Osteocyte (in vitro differentiated cells): ENCODE measurements around the gene SLC16A10. TPM values are rescaled to one million over a fixed set of nuclear protein-coding genes. Genes with fewer than 3 reads are reported as not detected.
"Not testable (repeated sequence)": the region's sequence is repeated elsewhere in the genome, so short reads cannot be mapped to it uniquely, and the experiment has no call there.

Source experiments
- DNase-seq: peaks from one replicate; pipeline ENCODE4 v3.0.0; 2021; ENCODE audit warnings: mixed read lengths; ENCODE audit not compliant: unreplicated experiment; ENCODE audit errors: extremely low spot score
- H3K27ac Mint-ChIP-seq: one replicate; pipeline ENCODE4 v1.8.0; 2021; ENCODE audit warnings: mild to moderate bottlenecking, mixed read lengths; ENCODE audit not compliant: unreplicated experiment
- H3K27me3 Mint-ChIP-seq: one replicate; pipeline ENCODE4 v1.8.0; 2021; ENCODE audit warnings: mixed read lengths; ENCODE audit not compliant: unreplicated experiment
- H3K36me3 Mint-ChIP-seq: one replicate; pipeline ENCODE4 v1.8.0; 2021; ENCODE audit warnings: mixed read lengths; ENCODE audit not compliant: unreplicated experiment
- H3K4me1 Mint-ChIP-seq: one replicate; pipeline ENCODE4 v1.8.0; 2021; ENCODE audit warnings: mixed read lengths; ENCODE audit not compliant: unreplicated experiment
- H3K4me3 Mint-ChIP-seq: one replicate; pipeline ENCODE4 v1.8.0; 2021; ENCODE audit warnings: mild to moderate bottlenecking, moderate library complexity, mixed read lengths; ENCODE audit not compliant: unreplicated experiment
- H3K9me3 Mint-ChIP-seq: one replicate; pipeline ENCODE4 v1.8.0; 2021; ENCODE audit warnings: mixed read lengths; ENCODE audit not compliant: unreplicated experiment
- total RNA-seq: library from RNA; stranded (reverse); gene quantifications from 2 replicates; pipeline ENCODE4 v1.2.1, GENCODE V29; 2021
- TF ChIP-seq, protein P1 (sequence below): fragments of 200-600 bp; sonication (generic); IDR thresholded peaks from 2 replicates; pipeline ENCODE4 v1.5.0; 2021; ENCODE audit warnings: antibody characterized with exemption, mild to moderate bottlenecking, moderate library complexity

Gene SLC16A10
- total RNA-seq, 1 donor from 2014 or later: not detected

DNA sequence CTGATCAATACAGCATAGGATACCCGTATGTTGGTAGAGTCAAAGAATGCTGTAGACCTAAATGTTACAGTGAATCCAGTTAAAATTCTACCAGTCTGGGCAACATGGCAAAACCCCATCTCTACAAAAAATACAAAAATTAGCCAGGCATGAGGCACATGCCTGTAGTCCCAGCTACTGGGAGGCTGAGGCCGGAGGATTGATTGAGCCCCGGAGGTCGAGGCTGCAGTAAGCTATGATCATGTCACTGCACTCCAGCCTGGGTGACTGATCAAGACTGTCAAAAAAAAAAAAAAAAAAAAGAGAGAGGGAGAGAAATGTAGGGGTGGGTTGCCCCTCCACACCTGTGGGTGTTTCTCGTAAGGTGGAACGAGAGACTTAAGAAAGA is 167.5 kb downstream of the SLC16A10 start:
- Mint-ChIP-seq H3K9me3 (no peaks in the 10 kb centered on the region), H3K4me1 (peaks cover 9% of the 10 kb centered on the region), H3K27me3 (peaks cover 36% of the 10 kb centered on the region), H3K36me3 (no peaks in the 10 kb centered on the region), H3K4me3 (no peak overlapping the region), H3K27ac (no peak overlapping the region)
- no peak for DNase-seq
- TF ChIP-seq, protein P1, sequence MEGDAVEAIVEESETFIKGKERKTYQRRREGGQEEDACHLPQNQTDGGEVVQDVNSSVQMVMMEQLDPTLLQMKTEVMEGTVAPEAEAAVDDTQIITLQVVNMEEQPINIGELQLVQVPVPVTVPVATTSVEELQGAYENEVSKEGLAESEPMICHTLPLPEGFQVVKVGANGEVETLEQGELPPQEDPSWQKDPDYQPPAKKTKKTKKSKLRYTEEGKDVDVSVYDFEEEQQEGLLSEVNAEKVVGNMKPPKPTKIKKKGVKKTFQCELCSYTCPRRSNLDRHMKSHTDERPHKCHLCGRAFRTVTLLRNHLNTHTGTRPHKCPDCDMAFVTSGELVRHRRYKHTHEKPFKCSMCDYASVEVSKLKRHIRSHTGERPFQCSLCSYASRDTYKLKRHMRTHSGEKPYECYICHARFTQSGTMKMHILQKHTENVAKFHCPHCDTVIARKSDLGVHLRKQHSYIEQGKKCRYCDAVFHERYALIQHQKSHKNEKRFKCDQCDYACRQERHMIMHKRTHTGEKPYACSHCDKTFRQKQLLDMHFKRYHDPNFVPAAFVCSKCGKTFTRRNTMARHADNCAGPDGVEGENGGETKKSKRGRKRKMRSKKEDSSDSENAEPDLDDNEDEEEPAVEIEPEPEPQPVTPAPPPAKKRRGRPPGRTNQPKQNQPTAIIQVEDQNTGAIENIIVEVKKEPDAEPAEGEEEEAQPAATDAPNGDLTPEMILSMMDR: no peak

DNA sequence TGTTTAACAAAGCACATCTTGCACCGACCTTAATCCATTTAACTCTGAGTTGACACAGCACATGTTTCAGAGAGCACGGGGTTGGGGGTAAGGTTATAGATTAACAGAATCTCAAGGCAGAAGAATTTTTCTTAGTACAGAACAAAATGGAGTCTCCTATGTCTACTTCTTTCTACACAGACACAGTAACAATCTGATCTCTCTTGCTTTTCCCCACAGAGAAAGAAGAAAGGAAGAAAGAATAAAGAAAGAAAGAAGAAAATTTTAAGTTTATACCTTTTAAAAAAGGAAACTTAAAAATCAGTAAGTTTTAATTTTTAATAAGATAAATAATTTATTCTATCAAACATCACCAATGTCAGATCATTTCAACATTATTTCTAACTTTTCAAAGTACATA is 168.5 kb downstream of the SLC16A10 start:
- peaks cover 33% of the 10 kb centered on the region for H3K27me3 Mint-ChIP-seq
- not testable (repeated sequence) for H3K9me3 Mint-ChIP-seq, DNase-seq, H3K27ac Mint-ChIP-seq, H3K36me3 Mint-ChIP-seq, H3K4me3 Mint-ChIP-seq
- H3K4me1 Mint-ChIP-seq: peaks cover 20% of the 10 kb centered on the region

DNA sequence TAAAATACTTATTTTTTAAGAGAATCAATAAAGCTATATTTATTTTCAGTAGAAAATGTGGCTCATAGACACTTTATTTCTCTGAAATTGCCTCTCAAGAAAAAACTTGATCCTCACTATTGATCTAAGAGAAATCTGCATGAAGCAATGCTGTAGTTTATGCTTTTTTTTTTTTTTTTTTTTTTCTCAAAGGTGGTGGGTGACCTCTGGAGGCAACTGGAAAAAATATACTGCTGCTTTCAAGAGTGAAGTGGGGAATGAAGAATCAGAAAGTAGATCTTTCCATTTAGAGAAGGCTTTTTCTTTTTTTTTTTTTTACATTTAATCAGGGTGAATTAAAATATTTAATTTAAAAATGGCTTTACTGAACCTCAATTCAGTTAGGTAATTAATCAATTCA is 169.3 kb downstream of the SLC16A10 start:
- TF ChIP-seq, protein P1: no peak
- H3K4me1 Mint-ChIP-seq: peaks cover 23% of the 10 kb centered on the region
- peaks cover 33% of the 10 kb centered on the region for H3K27me3 Mint-ChIP-seq
- H3K9me3 Mint-ChIP-seq: no peaks in the 10 kb centered on the region
- DNase-seq: no peak
- no peak overlapping the region for H3K4me3 Mint-ChIP-seq
- H3K27ac Mint-ChIP-seq: no peak overlapping the region
- no peaks in the 10 kb centered on the region for H3K36me3 Mint-ChIP-seq

DNA sequence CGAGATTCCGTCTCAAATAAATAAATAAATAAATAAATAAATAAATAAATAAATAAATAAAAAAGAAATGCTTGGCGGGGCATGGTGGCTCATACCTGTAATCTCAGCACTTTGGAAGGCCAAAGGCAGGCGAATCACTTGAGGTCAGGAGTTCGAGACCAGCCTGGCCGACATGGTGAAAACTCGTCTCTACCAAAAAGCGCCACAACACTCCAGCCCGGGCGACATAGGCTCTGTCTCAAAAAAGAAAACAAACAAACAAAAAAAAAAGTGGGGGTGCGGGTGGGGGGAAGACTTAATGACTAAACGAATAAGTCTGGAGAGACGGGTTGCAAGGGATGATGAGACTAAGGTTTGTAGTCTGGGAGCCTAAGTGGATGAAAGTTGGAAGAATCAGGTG is 170.7 kb downstream of the SLC16A10 start:
- Mint-ChIP-seq H3K27me3 (peaks cover 31% of the 10 kb centered on the region), H3K4me3 (no peak overlapping the region), H3K36me3 (no peaks in the 10 kb centered on the region), H3K9me3 (no peaks in the 10 kb centered on the region), H3K27ac (no peak overlapping the region), H3K4me1 (peaks cover 23% of the 10 kb centered on the region)
- no peak for DNase-seq
- TF ChIP-seq, protein P1: no peak

DNA sequence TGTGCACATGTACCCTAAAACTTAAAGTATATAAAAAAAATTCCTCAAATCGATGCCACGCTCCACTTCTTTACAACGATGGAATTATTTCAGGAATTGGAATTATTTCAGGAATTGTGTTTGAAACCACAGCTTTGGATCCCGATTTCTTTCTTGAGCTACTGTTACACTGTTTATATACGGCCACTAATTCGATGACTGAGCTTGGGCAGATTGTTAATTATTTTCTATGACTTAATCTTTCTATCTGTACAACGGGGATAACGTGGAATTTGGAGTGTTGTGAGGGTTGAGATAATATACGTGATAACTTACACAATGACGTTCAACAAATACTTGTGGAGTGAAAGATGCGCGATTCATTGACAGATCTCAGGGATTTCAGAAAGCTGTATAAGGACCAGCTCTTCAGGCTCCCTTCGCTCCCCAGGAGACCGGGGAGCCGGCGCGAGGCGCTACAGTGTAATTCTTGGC is 171.3 kb downstream of the SLC16A10 start:
- no peak for DNase-seq
- peaks cover 24% of the 10 kb centered on the region for H3K4me1 Mint-ChIP-seq
- TF ChIP-seq, protein P1: no peak
- peak overlapping the region; percentile 74 for H3K27ac Mint-ChIP-seq
- H3K9me3 Mint-ChIP-seq: no peaks in the 10 kb centered on the region
- peaks cover 27% of the 10 kb centered on the region for H3K27me3 Mint-ChIP-seq
- H3K36me3 Mint-ChIP-seq: peaks cover 1% of the 10 kb centered on the region
- peak overlapping the region; percentile 66 for H3K4me3 Mint-ChIP-seq
